GM19397 (cell line): Measurements from ENCODE around the gene GPS2.

Source experiments
- ATAC-seq: cut with Tn5 transposase; IDR thresholded peaks from one replicate; pipeline ENCODE4 v1.9.1; 2021; ENCODE audit warnings: mild to moderate bottlenecking, moderate library complexity; ENCODE audit not compliant: unreplicated experiment

Gene GPS2

GRCh38 chr17:7262935-7263800, 52.0 kb downstream of the GPS2 start:
- no peak for ATAC-seq
